CD4-positive, alpha-beta memory T cell (primary cell): ENCODE measurements around the gene BCR. TPM values are rescaled to one million over a fixed set of nuclear protein-coding genes. Genes with fewer than 3 reads are reported as not detected.
"Not testable (repeated sequence)": the region's sequence is repeated elsewhere in the genome, so short reads cannot be mapped to it uniquely, and the experiment has no call there.

Experiments
- CTCF ChIA-PET: fragments of 350-600 bp; sonication (Branson Sonifier 250); formaldehyde crosslinking; loops from one replicate; lab custom pipeline; 2021; ENCODE audit warnings: inconsistent platforms; ENCODE audit not compliant: partially characterized antibody; lab: Charles Lee
- POLR2A ChIA-PET: fragments of 350-600 bp; sonication (Branson Sonifier 250); formaldehyde crosslinking; loops from one replicate; lab custom pipeline; 2021; ENCODE audit not compliant: partially characterized antibody; lab: Charles Lee
- DNase-seq, 5 donors: peaks; one replicate each; pipeline versions ENCODE4 v3.0.0 to v3.0.0-alpha.2; 2020 to 2022; ENCODE audit warnings: mixed read lengths in 1 of 5
- H3K27ac ChIP-seq: one replicate; pipeline ENCODE4 v1.7.0; 2013; ENCODE audit warnings: low read depth, low read length
- H3K27me3 ChIP-seq: 2 replicates; pipeline ENCODE4 v1.7.0; 2013; ENCODE audit warnings: mild to moderate bottlenecking, low read length, moderate library complexity; ENCODE audit not compliant: insufficient read depth
- H3K36me3 ChIP-seq: 2 replicates; pipeline ENCODE4 v1.7.0; 2013; ENCODE audit warnings: mild to moderate bottlenecking, low read length, moderate library complexity; ENCODE audit not compliant: insufficient read depth
- H3K4me1 ChIP-seq: 2 replicates; pipeline ENCODE4 v1.7.0; 2013; ENCODE audit warnings: mild to moderate bottlenecking, low read length, moderate library complexity; ENCODE audit not compliant: insufficient read depth
- H3K4me3 ChIP-seq, 2 donors: one replicate each; pipeline ENCODE4 v1.7.0; 2013; ENCODE audit warnings: low read length in 2 of 2, mild to moderate bottlenecking in 1 of 2
- H3K9me3 ChIP-seq, 2 donors: one replicate each; pipeline ENCODE4 v1.7.0; 2013; ENCODE audit warnings: low read length in 2 of 2, control low read depth in 1 of 2; ENCODE audit not compliant: control insufficient read depth in 1 of 2
- H3K27ac Mint-ChIP-seq, 7 donors: one replicate each; pipeline ENCODE4 v1.8.0; 2020 to 2021; ENCODE audit warnings: mixed read lengths in 7 of 7, mild to moderate bottlenecking in 6 of 7, inconsistent platforms in 3 of 7, moderate library complexity in 3 of 7
- H3K27me3 Mint-ChIP-seq, 2 donors: one replicate each; pipeline ENCODE4 v1.8.0; 2020 to 2021; ENCODE audit warnings: mixed read lengths in 2 of 2
- H3K36me3 Mint-ChIP-seq, 2 donors: one replicate each; pipeline ENCODE4 v1.8.0; 2020 to 2021; ENCODE audit warnings: mixed read lengths in 2 of 2, inconsistent platforms in 1 of 2, mild to moderate bottlenecking in 1 of 2
- H3K4me1 Mint-ChIP-seq, 4 donors: one replicate each; pipeline ENCODE4 v1.8.0; 2020 to 2021; ENCODE audit warnings: mixed read lengths in 4 of 4, mild to moderate bottlenecking in 1 of 4
- H3K4me3 Mint-ChIP-seq, 8 donors: one replicate each; pipeline ENCODE4 v1.8.0; 2020 to 2021; ENCODE audit warnings: mixed read lengths in 8 of 8, mild to moderate bottlenecking in 7 of 8, moderate library complexity in 6 of 8, inconsistent platforms in 3 of 8
- H3K9me3 Mint-ChIP-seq, 8 donors: one replicate each; pipeline ENCODE4 v1.8.0; 2020 to 2021; ENCODE audit warnings: mixed read lengths in 8 of 8, mild to moderate bottlenecking in 5 of 8, inconsistent platforms in 3 of 8, moderate library complexity in 1 of 8
- intact Hi-C: fragments of 100-400 bp; cut with micrococcal nuclease; formaldehyde crosslinking; loops from one replicate; pipeline ENCODE4 v1.15.1; 2023
- polyA plus RNA-seq, 2 donors: library from polyadenylated mRNA; unstranded; fragments of 300-500 nt; fragmentation: Illumina TruSeq; gene quantifications; one replicate each; pipeline ENCODE4 v1.2.3, GENCODE V29; 2021
- total RNA-seq, 2 experiments: library from RNA; stranded (reverse); gene quantifications; one replicate each; pipeline ENCODE4 v1.2.3, GENCODE V29; 2021

BCR gene
- total and polyA plus RNA-seq, 4 experiments from 2014 or later: 3.3 to 75.6 (median 51.2) TPM

- H3K4me3 ChIP-seq, CTCF ChIA-PET, DNase-seq, H3K27ac Mint-ChIP-seq, H3K27me3 Mint-ChIP-seq, intact Hi-C loops, H3K27me3 ChIP-seq, H3K9me3 ChIP-seq, H3K4me1 ChIP-seq, H3K9me3 Mint-ChIP-seq, H3K36me3 ChIP-seq, H3K4me1 Mint-ChIP-seq, H3K4me3 Mint-ChIP-seq, POLR2A ChIA-PET, H3K27ac ChIP-seq: not testable (repeated sequence)
- peaks cover 9 to 23% of the 10 kb centered on the region in 2 donors for H3K36me3 Mint-ChIP-seq
Observed at GRCh38 chr22:23311635-23312420, 131.5 kb downstream of the BCR start.

DNA sequence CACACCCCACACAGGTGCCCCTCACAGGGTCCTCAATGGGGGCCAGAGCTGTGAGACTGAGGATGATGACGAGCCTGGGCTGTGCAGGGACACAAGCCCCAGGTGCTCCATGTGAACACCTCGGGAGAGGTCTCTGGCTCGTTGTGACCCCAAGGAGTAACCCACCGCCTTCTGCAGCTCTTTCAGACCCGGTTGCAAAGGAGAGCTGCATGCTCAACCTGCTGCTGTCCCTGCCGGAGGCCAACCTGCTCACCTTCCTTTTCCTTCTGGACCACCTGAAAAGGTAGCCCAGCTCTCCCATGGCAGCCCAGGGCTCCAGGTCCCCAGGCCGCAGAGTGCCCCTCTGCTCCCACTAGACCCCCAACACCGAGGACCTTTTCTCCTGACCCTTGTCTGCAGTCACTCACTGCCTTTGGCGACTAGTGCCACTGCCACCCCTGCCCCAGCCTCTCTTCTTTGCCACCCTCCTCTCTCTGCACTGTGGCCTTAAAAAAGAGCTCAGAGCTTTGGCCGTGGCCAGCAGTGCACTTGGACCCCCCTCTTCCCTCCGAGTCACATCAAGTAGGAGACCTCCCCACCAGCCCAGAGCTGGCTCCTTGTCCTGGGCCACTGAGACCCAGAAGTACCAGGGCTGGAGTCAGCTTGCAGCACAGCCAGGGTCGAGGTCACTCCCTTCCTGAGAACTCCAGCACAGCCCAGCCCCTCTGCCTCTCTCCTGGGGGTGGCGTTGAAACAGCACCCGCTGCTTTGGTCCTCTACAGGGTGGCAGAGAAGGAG lies 133.7 kb downstream of the BCR start:
- POLR2A ChIA-PET: no interaction called here
- Histone ChIP-seq H3K27me3 (no peaks in the 10 kb centered on the region), H3K36me3 (no peaks in the 10 kb centered on the region), H3K27ac (no peak overlapping the region), H3K4me3 (no peak overlapping the region), H3K4me1 (no peaks in the 10 kb centered on the region), H3K9me3 (no peaks in the 10 kb centered on the region)
- Mint-ChIP-seq H3K4me1 (no peaks in the 10 kb centered on the region), H3K9me3 (no peaks in the 10 kb centered on the region), H3K4me3 (no peak overlapping the region), H3K27ac (peak overlapping the region in 2 of 7 donors; percentile 42 to 75), H3K27me3 (no peaks in the 10 kb centered on the region), H3K36me3 (peaks cover 9 to 20% of the 10 kb centered on the region in 2 donors)
- DNase-seq: no peak
- CTCF ChIA-PET: interaction anchor here (1.1 kb wide), 1 partner anchor 8 kb away, joined by 3 read pairs; no protein-coding TSS in a partner anchor
- intact Hi-C loops: no loop called here

DNA sequence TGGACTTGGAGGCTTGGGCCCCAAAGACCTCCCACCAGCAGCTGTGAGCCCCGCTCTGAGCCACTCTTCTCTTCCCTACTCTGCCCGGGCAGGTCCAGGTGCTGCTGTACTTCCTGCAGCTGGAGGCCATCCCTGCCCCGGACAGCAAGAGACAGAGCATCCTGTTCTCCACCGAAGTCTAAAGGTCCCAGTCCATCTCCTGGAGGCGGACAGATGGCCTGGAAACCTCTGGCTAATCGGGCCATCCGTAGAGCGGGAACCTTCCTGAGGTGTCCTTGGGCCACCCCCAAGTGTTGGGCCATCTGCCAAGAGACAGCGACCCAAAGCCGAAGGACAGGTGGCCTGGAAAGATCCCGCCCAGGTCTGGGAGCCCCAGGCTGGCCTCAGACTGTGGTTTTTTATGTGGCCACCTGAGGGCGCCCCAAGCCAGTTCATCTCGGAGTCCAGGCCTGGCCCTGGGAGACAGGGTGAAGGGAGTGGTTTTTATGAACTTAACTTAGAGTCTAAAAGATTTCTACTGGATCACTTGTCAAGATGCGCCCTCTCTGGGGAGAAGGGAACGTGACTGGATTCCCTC lies 135.1 kb downstream of the BCR start:
- Histone ChIP-seq H3K4me3 (no peak overlapping the region), H3K27me3 (no peaks in the 10 kb centered on the region), H3K9me3 (no peaks in the 10 kb centered on the region), H3K36me3 (no peaks in the 10 kb centered on the region), H3K27ac (no peak overlapping the region), H3K4me1 (no peaks in the 10 kb centered on the region)
- POLR2A ChIA-PET: no interaction called here
- peak in 4 of 5 donors; percentile 28 to 52 (median 44) for DNase-seq
- Mint-ChIP-seq H3K4me3 (no peak overlapping the region), H3K4me1 (no peaks in the 10 kb centered on the region), H3K9me3 (no peaks in the 10 kb centered on the region), H3K36me3 (peaks cover 9 to 18% of the 10 kb centered on the region in 2 donors), H3K27ac (no peak overlapping the region), H3K27me3 (no peaks in the 10 kb centered on the region)
- intact Hi-C loops: no loop called here
- CTCF ChIA-PET: no interaction called here

- H3K4me3 ChIP-seq, DNase-seq, H3K4me1 ChIP-seq, H3K27ac ChIP-seq, H3K9me3 ChIP-seq, POLR2A ChIA-PET, H3K27me3 ChIP-seq, CTCF ChIA-PET, H3K27me3 Mint-ChIP-seq, H3K9me3 Mint-ChIP-seq, H3K4me1 Mint-ChIP-seq, intact Hi-C loops, H3K36me3 ChIP-seq, H3K27ac Mint-ChIP-seq, H3K4me3 Mint-ChIP-seq: not testable (repeated sequence)
- peaks cover 9 to 17% of the 10 kb centered on the region in 2 donors for H3K36me3 Mint-ChIP-seq
Observed at GRCh38 chr22:23316596-23316995, 136.3 kb downstream of the BCR start.

DNA sequence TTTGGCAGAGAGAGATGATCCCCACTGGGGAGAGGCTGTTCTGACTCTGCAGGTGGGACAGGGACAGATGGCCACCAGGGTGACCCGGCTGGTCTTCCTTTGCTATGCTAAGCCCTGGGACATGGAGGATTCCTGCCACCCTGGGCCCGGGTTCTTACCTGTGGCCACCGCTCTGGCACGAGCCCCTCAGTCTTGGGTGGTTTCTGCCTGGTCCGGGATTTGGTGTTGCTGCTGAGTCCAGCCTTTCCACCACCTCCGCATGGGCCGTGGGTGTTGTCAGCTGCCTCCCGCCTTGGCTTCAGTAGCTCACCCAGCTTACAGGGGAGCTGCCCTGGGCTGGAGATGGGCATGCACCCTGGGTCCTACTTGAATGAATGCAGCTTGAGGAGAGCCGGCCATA lies 138.0 kb downstream of the BCR start:
- CTCF ChIA-PET, H3K4me3 ChIP-seq, POLR2A ChIA-PET, DNase-seq, H3K9me3 ChIP-seq, H3K4me3 Mint-ChIP-seq, H3K27me3 ChIP-seq, H3K27ac Mint-ChIP-seq, H3K27ac ChIP-seq, H3K4me1 ChIP-seq, H3K9me3 Mint-ChIP-seq, intact Hi-C loops, H3K27me3 Mint-ChIP-seq, H3K36me3 ChIP-seq, H3K4me1 Mint-ChIP-seq: not testable (repeated sequence)
- H3K36me3 Mint-ChIP-seq: peaks cover 9 to 17% of the 10 kb centered on the region in 2 donors

- H3K9me3 Mint-ChIP-seq, H3K4me1 Mint-ChIP-seq, CTCF ChIA-PET, H3K27ac Mint-ChIP-seq, H3K4me1 ChIP-seq, H3K27me3 Mint-ChIP-seq, H3K27ac ChIP-seq, POLR2A ChIA-PET, H3K36me3 ChIP-seq, intact Hi-C loops, H3K27me3 ChIP-seq, H3K4me3 ChIP-seq, H3K36me3 Mint-ChIP-seq, DNase-seq, H3K9me3 ChIP-seq, H3K4me3 Mint-ChIP-seq: not testable (repeated sequence)
Observed at GRCh38 chr22:23322497-23323080, 142.3 kb downstream of the BCR start.
